ENCODE results near the gene STX3.

- TF ChIP-seq, protein P1, sequence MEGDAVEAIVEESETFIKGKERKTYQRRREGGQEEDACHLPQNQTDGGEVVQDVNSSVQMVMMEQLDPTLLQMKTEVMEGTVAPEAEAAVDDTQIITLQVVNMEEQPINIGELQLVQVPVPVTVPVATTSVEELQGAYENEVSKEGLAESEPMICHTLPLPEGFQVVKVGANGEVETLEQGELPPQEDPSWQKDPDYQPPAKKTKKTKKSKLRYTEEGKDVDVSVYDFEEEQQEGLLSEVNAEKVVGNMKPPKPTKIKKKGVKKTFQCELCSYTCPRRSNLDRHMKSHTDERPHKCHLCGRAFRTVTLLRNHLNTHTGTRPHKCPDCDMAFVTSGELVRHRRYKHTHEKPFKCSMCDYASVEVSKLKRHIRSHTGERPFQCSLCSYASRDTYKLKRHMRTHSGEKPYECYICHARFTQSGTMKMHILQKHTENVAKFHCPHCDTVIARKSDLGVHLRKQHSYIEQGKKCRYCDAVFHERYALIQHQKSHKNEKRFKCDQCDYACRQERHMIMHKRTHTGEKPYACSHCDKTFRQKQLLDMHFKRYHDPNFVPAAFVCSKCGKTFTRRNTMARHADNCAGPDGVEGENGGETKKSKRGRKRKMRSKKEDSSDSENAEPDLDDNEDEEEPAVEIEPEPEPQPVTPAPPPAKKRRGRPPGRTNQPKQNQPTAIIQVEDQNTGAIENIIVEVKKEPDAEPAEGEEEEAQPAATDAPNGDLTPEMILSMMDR (IDR thresholded peaks at IDR 0.05; ENCODE audit: low read depth, low read length, poor library complexity, severe bottlenecking) = no peak
- no peak for TF ChIP-seq EZH2phosphoT487 (IDR thresholded peaks at IDR 0.05; ENCODE audit: borderline replicate concordance, low read length)
These were observed 78.4 kb downstream of the STX3 start for GRCh38 chr11:59833602-59834001.
